Renal cortex interstitium (tissue), 11 donors: Measurements from ENCODE around the gene UBL4A. TPM values are rescaled to one million over a fixed set of nuclear protein-coding genes. Genes with fewer than 3 reads are reported as not detected.

Experiments used
- DNase-seq, 11 donors: peaks; one replicate each; pipeline ENCODE4 v3.0.0-alpha.2; 2013; ENCODE audit warnings: low read depth in 9 of 11, low spot score in 4 of 11; ENCODE audit errors: extremely low read depth in 1 of 11
- polyA plus RNA-seq, 3 donors: library from polyadenylated mRNA; unstranded; fragments of 120-200 nt; gene quantifications; one replicate each; pipeline ENCODE4 v1.2.1, GENCODE V29; 2013; ENCODE audit not compliant: insufficient read length in 3 of 3

The UBL4A gene
- polyA plus RNA-seq, 3 donors = 23.9 to 32.2 (median 25.9) TPM

DNA sequence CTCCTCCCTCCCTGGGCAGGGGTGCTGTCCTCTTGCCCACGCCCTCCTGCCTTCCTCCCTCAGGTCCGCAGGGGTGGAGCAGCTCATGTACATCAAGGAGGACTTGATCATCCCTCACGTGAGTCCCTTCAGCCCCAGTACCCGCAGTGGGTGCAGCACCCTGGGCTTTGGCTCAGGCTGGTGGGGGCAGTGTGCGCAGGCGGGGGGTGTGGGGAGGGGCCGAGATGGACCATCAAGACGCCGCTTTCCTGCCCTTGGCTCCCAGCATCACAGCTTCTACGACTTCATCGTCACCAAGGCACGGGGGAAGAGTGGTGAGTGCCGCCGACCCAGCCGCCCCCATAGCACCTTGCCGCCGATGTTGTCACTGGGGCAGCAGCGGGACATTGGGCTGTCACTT lies 36.8 kb downstream of the UBL4A start:
- no peak for DNase-seq

DNA sequence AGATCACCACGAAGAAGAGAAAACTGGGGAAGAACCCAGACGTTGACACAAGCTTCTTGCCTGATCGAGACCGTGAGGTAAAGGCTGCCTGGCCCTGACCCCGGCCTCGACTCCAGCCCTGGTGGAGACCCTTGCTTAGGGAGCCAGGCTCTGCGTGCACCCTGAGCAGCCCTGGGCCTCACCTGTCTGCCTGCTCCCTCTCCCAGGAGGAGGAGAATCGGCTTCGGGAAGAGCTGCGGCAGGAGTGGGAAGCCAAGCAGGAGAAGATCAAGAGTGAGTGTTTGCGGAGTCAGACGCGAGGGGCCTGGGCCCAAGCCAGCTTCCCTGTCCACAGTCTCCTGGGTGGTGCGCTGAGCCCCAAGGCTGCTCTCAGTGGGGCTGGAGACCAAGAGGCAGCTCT lies 37.9 kb downstream of the UBL4A start:
- DNase-seq = no peak

GRCh38 chrX:154446430-154446829 lies 40.0 kb downstream of the UBL4A start:
- DNase-seq = no peak

DNA sequence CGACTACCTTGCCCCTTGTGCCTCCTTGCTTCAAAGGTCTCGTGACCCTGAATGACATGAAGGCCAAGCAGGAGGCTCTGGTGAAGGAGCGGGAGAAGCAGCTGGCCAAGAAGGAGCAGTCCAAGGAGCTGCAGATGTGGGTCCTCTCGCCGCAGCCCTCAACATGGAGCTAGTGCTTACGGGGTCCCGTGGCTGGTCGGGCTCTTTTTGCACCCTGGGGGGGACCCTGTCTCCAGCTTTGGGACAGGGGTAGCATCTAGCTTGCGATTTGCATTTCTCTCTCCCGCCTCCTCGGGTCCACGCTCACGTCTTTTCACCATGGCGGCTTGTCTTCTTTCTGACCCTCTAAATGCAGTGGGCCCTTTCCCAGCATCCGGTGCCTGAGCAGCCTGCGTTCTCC lies 40.6 kb downstream of the UBL4A start:
- no peak for DNase-seq

DNA sequence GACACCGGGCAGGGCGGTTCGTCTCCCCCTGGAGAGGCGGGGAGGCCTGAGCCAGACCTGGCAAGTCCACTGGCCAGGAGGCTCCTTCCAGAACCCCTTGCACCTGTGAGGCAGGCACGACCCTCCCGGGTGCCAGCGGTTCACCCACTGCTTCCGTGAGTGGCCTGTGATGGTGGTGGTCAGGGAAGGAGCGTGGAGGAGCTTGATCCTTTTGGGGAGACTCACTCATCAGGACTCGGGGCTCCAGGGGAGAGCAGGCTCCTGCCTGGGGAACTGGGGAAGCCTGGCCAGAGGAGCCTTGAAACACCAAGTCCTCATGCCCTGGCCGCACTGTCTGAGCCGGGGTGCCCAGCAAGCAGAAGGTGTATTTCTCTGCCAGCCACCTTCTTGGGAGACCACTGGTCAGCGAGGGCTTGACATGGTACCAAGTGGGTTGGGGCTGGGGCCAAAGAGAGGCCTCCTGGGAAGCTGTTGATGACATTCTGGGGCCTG lies 41.6 kb downstream of the UBL4A start:
- no peak for DNase-seq

DNA sequence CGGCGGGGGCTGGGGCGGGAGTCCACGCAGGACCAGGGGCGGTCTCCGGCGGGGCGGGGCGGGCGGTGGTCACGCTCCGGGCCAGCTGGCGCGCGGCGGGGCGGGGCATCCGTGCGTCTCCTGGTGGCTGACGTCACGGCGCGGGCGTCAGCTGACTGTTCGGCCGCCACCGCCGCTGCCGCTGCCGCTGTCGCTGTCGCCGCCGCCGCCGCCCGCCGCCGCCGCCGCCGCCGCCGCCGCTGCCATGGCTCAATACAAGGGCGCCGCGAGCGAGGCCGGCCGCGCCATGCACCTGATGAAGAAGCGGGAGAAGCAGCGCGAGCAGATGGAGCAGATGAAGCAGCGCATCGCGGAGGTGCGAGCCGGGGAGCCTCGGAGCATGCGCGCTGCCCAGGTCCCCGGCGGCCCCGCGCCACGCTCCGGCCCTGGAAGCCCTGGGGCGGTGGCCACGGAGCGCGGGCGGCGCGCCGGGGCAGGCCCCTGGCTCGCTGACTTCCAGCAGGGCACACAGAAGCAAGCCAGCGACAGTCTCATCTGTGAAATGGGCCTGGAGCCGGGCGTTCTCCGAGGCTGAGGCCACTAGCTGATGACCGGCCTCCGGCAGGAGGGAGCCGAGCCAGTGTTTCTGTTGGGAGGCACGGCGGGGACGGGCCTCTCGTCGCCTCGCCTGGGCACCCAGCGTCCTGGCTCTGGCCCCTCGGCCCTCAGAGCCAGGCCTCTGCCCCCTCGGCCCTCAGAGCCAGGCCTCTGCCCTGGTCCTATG lies 42.2 kb downstream of the UBL4A start, which contains the start of gene FAM50A:
Gene FAM50A, plus strand, starts transcription at position 150 of the 763 bp plus-strand sequence. Its CDS starts 95 bp downstream, at position 245.
- no peak for DNase-seq

- DNase-seq = no peak
Measured at GRCh38 chrX:154443479-154443910, 42.9 kb downstream of the UBL4A start.

DNA sequence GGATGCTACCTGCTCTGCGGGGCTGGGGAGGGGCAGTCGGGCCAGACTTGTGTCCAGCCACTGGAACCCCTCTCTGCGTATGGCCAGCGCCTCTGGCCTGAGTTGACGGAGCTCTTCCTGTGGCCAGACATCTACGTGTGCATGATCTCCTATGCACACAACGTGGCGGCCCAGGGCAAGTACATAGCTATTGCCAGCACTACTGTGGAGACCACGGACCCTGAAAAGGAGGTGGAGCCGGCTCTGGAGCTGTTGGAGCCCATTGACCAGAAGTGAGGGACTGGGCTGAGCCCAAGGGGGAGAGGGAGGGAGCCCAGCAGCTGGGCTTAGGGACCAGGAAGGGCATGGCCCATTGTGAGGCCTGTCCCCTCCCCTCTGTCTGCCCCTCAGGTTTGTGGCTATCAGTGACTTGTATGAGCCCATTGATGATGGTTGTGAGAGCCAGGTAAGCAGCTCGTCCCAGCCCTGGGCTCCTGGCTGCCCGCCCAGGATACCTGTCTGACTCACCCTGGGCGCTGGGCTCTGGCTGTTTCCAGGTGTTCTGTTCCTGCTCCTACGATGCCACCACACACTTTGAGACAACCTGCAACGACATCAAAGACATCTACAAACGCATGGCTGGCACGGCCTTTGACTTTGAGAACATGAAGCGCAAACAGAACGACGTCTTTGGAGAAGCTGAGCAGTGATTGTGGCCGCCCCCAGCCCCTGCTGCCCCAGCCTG lies 44.3 kb downstream of the UBL4A start:
- DNase-seq = no peak

DNA sequence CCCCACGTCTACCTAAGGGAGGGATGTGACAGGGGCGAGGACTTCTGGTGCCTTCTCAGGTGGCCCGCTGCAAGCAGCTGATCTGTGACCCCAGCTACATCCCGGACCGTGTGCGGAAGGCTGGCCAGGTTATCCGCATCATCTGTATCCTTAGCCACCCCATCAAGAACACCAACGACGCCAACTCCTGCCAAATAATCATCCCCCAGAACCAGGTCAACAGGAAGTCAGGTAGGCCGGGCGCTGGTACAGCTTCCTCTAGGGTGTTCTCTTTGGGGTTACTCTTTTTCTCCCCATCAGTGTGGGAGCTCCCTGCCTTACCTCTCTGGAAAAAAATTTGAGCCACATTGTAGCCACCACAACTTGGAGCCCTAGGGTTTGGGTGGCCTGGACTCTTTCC lies 44.9 kb downstream of the UBL4A start:
- no peak for DNase-seq

GRCh38 chrX:154440623-154441357 lies 45.6 kb downstream of the UBL4A start:
- no peak for DNase-seq

DNA sequence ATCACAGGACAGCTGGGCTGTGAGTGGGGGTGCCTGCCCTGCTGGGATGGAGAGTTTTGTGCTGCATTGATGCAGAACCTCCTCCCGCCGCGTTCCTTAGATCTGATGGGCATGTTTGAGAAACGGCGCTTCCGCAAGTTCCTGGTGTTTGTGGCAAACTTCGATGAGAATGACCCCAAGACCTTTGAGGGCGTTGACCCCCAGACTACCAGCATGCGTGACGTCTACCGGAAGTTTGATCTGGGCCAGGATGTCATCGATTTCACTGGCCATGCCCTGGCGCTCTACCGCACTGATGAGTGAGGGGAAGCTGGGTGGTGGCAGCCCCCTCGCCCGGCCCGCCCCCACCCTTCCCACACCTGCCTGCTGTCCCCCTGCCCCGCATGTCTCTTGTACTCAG lies 46.6 kb downstream of the UBL4A start:
- no peak for DNase-seq

DNA sequence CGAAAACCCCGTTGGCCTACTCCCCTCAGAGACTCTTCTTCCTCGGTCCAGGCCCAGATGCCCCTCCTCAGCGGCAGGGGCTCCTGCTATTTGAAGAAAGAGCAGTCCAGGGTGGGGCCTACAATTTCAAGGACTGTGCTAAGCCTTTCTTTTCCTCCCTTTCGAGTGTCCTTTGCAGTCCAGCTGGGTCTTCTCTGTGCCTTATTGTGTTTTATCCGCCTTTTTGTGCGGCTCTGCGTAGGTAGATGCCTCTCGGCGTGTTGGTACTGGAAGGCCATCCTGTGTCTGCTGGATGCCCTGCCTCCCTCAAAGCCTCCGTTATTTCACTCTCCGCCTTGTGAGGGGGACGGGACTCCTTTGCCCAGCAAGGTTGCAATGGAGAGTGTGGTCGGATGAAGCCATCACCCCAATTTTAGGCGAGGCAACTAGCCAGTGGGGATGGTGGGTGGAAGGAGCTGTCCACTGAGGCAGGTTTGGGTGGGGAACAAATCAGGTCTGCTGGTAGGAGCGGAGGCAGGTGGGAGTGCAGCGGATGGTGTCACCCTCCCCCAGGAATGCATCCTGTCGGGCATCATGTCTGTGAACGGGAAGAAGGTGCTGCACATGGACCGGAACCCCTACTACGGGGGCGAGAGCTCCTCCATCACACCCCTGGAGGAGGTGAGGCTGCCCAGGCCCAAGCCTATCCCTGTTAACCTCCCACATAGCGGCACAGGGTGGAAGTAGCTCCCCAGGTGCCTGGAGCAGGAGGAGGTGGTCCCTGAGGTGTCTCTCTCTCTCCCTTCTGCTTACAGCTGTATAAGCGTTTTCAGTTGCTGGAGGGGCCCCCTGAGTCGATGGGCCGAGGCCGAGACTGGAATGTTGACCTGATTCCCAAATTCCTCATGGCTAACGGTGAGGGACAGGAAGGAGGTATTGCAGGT lies 48.2 kb downstream of the UBL4A start:
- DNase-seq = no peak

DNA sequence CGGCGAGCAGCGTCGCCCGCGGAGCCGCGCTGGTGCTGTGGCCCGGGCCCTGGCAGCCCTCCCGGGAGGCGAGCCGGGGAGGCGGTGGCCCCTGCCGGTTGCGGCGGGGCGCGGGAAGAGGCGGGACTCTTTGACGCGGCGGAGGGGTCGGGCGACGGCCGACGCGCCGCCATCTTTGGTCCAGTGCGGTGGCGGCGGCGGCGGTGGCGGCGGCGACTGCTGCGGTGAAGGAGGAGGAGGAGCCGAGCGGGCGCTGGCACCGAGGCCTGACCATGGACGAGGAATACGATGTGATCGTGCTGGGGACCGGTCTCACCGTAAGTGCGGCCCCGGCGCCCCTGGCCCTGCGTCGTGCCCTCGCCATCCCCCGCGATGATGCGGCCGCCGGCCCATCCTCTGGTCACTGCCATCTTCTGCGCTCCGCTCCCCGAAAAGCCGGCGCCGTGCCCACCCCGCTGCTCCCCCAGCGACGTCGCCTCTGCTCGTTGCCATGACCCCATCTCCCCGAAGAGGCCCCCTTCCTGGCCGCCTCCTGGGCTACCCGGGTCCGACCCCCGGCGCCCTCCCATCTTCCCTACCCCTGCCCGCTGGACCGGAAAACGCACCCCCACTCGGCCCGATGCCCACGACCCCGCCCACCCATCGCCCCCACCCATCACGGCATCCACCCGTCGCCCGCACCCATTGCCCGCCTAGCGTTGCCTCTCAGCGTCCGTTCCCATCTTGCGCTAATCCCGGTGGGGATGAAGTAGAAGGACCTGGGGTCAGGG lies 49.2 kb downstream of the UBL4A start, which contains the start of gene GDI1:
Gene GDI1, plus strand, starts transcription at position 172 of the 770 bp plus-strand sequence. Its CDS starts 101 bp downstream, at position 273.
- DNase-seq = no peak

DNA sequence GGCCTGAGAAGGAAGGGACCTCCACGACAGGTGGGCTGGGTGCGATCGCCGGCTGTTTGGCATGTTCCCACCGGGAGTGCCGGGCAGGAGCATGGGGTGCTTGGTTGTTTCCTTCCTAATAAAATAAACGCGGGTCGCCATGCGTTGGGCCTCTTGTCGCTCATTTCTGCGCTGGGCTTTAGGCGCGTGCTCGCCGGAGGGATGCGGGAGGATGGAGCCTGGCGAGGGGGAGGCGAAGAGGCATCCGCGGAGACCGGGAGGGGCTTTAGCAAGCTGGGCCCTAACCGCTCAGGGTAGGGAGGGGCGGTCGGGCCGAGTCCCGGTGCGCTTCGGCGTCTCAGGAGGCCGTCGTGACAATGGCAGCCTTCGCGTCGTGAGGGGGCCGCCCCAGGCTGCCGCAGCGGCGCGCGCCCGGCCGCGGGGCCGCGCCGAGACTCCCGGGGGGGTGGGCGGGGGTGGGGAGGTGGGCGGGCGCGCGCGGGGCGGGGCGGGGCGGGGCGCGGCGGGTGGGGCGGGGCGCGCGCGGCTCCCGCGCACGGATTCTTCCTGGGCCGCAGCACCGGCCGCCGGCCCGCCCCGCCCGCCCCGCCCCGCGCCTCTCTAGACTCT lies 49.9 kb downstream of the UBL4A start:
- DNase-seq = no peak

DNA sequence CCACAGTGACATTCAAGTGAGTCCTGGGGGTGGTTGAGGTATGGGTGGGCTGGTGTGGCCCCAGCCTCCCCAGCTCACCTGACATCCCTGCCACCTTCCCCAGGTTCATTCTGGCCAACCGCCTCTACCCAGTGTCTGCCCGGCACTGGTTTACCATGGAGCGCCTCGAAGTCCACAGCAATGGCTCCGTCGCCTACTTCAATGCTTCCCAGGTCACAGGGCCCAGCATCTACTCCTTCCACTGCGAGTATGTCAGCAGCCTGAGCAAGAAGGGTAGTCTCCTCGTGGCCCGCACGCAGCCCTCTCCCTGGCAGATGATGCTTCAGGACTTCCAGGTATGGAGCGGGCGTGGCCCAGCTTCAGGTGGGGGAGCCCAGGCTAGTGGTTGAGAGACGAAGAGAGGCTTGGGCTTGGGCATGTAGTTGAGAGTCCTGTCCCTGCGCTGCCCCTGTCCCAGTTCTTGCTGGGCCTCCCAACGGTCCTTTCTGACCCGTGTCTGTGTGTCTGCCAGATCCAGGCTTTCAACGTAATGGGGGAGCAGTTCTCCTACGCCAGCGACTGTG lies 51.2 kb downstream of the UBL4A start:
- DNase-seq = no peak

- no peak for DNase-seq
Measured at GRCh38 chrX:154434394-154435168, 51.8 kb downstream of the UBL4A start.
